ENCODE results near the gene ARHGEF2. TPM values are rescaled to one million over a fixed set of nuclear protein-coding genes. Genes with fewer than 3 reads are reported as not detected.

The ARHGEF2 gene
- total and polyA plus RNA-seq, 9 of the 15 experiments (the other 6 are each of a cell fraction or from before 2014, with no cell fraction given): 7.1 to 162 (median 62.2) TPM

DNA sequence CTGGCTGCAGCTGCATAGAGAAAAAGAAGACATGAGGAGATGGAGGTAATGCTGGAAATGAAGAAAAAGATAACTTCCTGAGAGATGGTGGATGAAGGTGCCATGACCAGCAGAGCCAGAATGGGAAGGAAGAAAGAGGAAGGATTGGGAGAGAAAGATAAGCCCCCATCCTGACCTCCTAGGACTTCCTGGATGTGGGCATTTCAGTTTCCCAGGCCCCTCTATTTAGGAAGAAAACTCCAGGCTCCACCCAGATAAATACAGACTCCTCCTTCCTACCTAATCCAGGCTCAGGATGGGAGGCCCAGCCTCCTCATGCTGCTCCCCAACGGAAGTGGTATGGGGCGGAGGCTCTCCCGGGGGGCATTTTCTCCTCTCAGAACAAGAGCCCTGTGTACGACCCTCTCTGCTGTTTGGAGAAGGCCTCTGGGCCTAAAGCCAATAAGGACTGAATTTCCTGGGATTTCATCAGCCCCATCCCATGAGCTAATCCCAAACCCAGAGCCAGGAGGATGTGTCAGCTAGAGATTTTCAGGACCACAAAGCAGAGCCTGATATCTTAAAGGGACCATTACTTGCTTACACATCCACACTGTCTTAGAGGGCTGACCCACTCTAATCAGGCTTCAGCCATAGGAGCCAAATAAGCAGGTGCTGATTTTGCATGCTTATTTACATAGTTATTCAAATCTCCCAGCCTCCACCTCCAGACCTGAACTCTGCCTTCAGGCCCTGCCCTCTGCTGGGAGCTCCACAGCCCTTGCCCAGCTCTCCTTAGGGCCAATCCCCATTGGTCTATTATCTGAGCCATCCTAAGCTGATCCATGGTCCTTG is 5.1 kb upstream of the ARHGEF2 start (continued):
- TF ChIP-seq ASH1L (IDR thresholded peaks at IDR 0.05; ENCODE audit: borderline replicate concordance, low read depth, partially characterized antibody) (no peak), ETS1 (conservative IDR thresholded peaks at IDR 0.05; ENCODE audit: control insufficient read depth, low read depth, low read length) (no peak), NFATC3 (IDR thresholded peaks at IDR 0.05) (no peak), ZHX1 (conservative IDR thresholded peaks at IDR 0.05; ENCODE audit: low read length) (no peak), SMAD3 (CRISPR knock-in tag; conservative IDR thresholded peaks at IDR 0.05) (no peak), ZNF75A (CRISPR knock-in tag; IDR thresholded peaks at IDR 0.05) (no peak), HMBOX1 (IDR thresholded peaks at IDR 0.05) (no peak), PTBP1 (IDR thresholded peaks at IDR 0.05; ENCODE audit: low read depth, low read length) (no peak), ZNF197 (CRISPR knock-in tag; IDR thresholded peaks at IDR 0.05; ENCODE audit: low read depth) (0 out of 2 replicates have a peak, but pooled peaks have one; percentile 61), HMG20B (CRISPR knock-in tag; IDR thresholded peaks at IDR 0.05) (no peak), POLR2AphosphoS5 (IDR thresholded peaks at IDR 0.05; ENCODE audit: control insufficient read depth, insufficient read depth, low read depth, low read length) (0 out of 2 replicates have a peak, but pooled peaks have one; percentile 9), RBBP5 (IDR thresholded peaks at IDR 0.05; ENCODE audit: borderline replicate concordance, insufficient read depth, low read length, poor library complexity, severe bottlenecking) (no peak), MBD1 (CRISPR knock-in tag; IDR thresholded peaks at IDR 0.05) (no peak), HNRNPH1 (optimal IDR thresholded peaks at IDR 0.05; ENCODE audit: low read depth, low read length) (no peak), TCF15 (CRISPR knock-in tag; IDR thresholded peaks at IDR 0.05) (no peak), NFE2L1 (tag; IDR thresholded peaks at IDR 0.05; ENCODE audit: borderline replicate concordance, low read depth) (no peak), TCF7 (IDR thresholded peaks at IDR 0.05; ENCODE audit: borderline replicate concordance) (no peak)
- TF ChIP-seq, protein P1, sequence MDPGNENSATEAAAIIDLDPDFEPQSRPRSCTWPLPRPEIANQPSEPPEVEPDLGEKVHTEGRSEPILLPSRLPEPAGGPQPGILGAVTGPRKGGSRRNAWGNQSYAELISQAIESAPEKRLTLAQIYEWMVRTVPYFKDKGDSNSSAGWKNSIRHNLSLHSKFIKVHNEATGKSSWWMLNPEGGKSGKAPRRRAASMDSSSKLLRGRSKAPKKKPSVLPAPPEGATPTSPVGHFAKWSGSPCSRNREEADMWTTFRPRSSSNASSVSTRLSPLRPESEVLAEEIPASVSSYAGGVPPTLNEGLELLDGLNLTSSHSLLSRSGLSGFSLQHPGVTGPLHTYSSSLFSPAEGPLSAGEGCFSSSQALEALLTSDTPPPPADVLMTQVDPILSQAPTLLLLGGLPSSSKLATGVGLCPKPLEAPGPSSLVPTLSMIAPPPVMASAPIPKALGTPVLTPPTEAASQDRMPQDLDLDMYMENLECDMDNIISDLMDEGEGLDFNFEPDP (CRISPR knock-in tag; IDR thresholded peaks at IDR 0.05): no peak

Data from K562 (cell line).